ENCODE measurements around the gene ARPC5. TPM values are rescaled to one million over a fixed set of nuclear protein-coding genes. Genes with fewer than 3 reads are reported as not detected.

ARPC5 gene
- polyA plus RNA-seq, 2 of the 4 experiments (the other 2 are of a cell fraction), result 189 to 198 TPM

DNA sequence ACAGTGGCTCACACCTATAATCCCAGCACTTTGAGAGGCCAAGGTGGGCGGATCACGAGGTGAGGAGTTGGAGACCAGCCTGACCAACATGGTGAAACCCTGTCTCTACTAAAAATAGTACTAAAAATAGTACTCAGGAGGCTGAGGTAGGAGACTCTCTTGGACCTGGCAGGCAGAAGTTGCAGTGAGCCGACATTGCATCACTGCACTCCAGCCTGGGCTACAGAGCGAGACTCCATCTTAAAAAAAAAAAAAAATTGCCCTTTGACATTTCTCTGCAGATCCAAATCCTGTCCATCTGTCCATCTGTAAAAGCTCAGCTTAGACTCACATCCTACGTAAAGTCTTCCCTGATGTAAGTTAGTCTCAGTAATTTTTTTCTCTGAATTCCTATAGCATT is 39.1 kb downstream of the ARPC5 start (continued):
- no peak for TF ChIP-seq HDAC2 (IDR thresholded peaks at IDR 0.05)
- TF ChIP-seq TP53 (CRISPR knock-in tag; IDR thresholded peaks at IDR 0.05), result no peak
- TF ChIP-seq CHD4 (IDR thresholded peaks at IDR 0.05; ENCODE audit: borderline replicate concordance), result no peak
- TF ChIP-seq, protein P1, sequence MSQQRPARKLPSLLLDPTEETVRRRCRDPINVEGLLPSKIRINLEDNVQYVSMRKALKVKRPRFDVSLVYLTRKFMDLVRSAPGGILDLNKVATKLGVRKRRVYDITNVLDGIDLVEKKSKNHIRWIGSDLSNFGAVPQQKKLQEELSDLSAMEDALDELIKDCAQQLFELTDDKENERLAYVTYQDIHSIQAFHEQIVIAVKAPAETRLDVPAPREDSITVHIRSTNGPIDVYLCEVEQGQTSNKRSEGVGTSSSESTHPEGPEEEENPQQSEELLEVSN (IDR thresholded peaks at IDR 0.05; ENCODE audit: borderline replicate concordance, low read depth), result no peak

DNA sequence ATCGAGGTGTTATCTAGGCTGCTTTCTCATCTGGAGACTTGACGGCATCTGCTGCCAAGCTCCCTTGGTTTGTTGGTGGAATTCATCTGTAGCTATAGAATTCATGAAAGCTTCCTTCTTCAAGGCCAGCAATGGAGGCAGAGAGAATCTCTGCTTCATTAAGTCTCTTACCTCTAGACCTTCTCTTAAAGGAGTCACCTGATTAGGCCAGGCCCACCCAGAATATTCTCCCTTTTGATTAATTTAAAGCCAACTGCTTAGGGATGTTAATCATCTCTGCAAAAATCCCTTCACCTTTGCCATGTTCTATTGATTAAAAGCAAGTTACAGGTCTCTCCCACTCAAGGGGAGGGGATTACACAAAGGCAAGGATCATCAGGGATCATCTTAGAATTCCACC is 40.0 kb downstream of the ARPC5 start:
- WGBS (ENCODE audit: missing lambda C conversion rate), result 81% methylated on average over 2 of the region's 2 CpGs
- POLR2A ChIA-PET, result no interaction called here

GRCh38 chr1:183593356-183593755 is 42.2 kb downstream of the ARPC5 start:
- no peak overlapping the region for H3K4me3 ChIP-seq
- ChIA-PET POLR2A (no interaction called here), CTCF (interaction anchor here (1.1 kb wide), 1 partner anchor 8 kb away, joined by 3 read pairs; no protein-coding TSS in a partner anchor)
- TF ChIP-seq MAX (IDR thresholded peaks at IDR 0.05) (no peak), ZSCAN20 (CRISPR knock-in tag; IDR thresholded peaks at IDR 0.05) (no peak)
- ATAC-seq (no peak), FAIRE-seq (no peak), DNase-seq (ENCODE audit: low read depth in 1 of 2, low spot score in 1 of 2) (no peak)
- peaks cover 7% of the 10 kb centered on the region; the same call in 2 of the 3 replicates for H3K4me1 ChIP-seq
- 67% methylated on average over 3 of the region's 3 CpGs for WGBS (ENCODE audit: missing lambda C conversion rate)
- no peak overlapping the region for H3K27ac ChIP-seq
- no peaks in the 10 kb centered on the region for H3K9me3 ChIP-seq
- H3K4me2 ChIP-seq, result no peak overlapping the region

More for the DNA sequence above, 40.0 kb downstream of the ARPC5 start:
- no peak for TF ChIP-seq MYC (IDR thresholded peaks at IDR 0.05; ENCODE audit: borderline replicate concordance, low read length)
- TF ChIP-seq NPAS2 (CRISPR knock-in tag; IDR thresholded peaks at IDR 0.05; ENCODE audit: borderline replicate concordance), result no peak
- no peak for TF ChIP-seq GATA3 (IDR thresholded peaks at IDR 0.05; ENCODE audit: borderline replicate concordance)
- TF ChIP-seq JUN (IDR thresholded peaks at IDR 0.05), result no peak
- TF ChIP-seq POLR2A (IDR thresholded peaks at IDR 0.05; ENCODE audit: low read length), result no peak
- TF ChIP-seq NR3C1 (IDR thresholded peaks at IDR 0.05), result no peak
- no peak for TF ChIP-seq TFCP2L1 (CRISPR knock-in tag; IDR thresholded peaks at IDR 0.05)
- no peak for TF ChIP-seq FOSB (CRISPR knock-in tag; IDR thresholded peaks at IDR 0.05)
- no peak for TF ChIP-seq MAFK (IDR thresholded peaks at IDR 0.05; ENCODE audit: partially characterized antibody)
- TF ChIP-seq, protein P2, sequence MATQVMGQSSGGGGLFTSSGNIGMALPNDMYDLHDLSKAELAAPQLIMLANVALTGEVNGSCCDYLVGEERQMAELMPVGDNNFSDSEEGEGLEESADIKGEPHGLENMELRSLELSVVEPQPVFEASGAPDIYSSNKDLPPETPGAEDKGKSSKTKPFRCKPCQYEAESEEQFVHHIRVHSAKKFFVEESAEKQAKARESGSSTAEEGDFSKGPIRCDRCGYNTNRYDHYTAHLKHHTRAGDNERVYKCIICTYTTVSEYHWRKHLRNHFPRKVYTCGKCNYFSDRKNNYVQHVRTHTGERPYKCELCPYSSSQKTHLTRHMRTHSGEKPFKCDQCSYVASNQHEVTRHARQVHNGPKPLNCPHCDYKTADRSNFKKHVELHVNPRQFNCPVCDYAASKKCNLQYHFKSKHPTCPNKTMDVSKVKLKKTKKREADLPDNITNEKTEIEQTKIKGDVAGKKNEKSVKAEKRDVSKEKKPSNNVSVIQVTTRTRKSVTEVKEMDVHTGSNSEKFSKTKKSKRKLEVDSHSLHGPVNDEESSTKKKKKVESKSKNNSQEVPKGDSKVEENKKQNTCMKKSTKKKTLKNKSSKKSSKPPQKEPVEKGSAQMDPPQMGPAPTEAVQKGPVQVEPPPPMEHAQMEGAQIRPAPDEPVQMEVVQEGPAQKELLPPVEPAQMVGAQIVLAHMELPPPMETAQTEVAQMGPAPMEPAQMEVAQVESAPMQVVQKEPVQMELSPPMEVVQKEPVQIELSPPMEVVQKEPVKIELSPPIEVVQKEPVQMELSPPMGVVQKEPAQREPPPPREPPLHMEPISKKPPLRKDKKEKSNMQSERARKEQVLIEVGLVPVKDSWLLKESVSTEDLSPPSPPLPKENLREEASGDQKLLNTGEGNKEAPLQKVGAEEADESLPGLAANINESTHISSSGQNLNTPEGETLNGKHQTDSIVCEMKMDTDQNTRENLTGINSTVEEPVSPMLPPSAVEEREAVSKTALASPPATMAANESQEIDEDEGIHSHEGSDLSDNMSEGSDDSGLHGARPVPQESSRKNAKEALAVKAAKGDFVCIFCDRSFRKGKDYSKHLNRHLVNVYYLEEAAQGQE (IDR thresholded peaks at IDR 0.05), result no peak
- no peak overlapping the region for H3K4me2 ChIP-seq
- no peak overlapping the region for H3K27ac ChIP-seq
- H3K4me3 ChIP-seq, result no peak overlapping the region
- CTCF ChIA-PET, result interaction anchor here (0.6 to 1.6 kb wide), 2 partner anchors 8 to 125 kb away, joined by 3 to 4 read pairs; no protein-coding TSS in a partner anchor
- FAIRE-seq (no peak), DNase-seq (ENCODE audit: low read depth in 1 of 2, low spot score in 1 of 2) (no peak), ATAC-seq (no peak)
- no peaks in the 10 kb centered on the region for H3K9me3 ChIP-seq
- peaks cover 7% of the 10 kb centered on the region; the same call in 2 of the 3 replicates for H3K4me1 ChIP-seq

GRCh38 chr1:183592733-183593132 is 42.9 kb downstream of the ARPC5 start:
- ChIA-PET CTCF (interaction anchor here (1.1 kb wide), 1 partner anchor 9 kb away, joined by 3 read pairs; no protein-coding TSS in a partner anchor), POLR2A (no interaction called here)
- 84% methylated on average over 7 of the region's 7 CpGs for WGBS (ENCODE audit: missing lambda C conversion rate)
- no peak overlapping the region for H3K27ac ChIP-seq
- no peaks in the 10 kb centered on the region for H3K9me3 ChIP-seq
- H3K4me3 ChIP-seq, result no peak overlapping the region
- peaks cover 7% of the 10 kb centered on the region; the same call in 2 of the 3 replicates for H3K4me1 ChIP-seq
- ATAC-seq (no peak), DNase-seq (ENCODE audit: low read depth in 1 of 2, low spot score in 1 of 2) (no peak), FAIRE-seq (no peak)
- no peak overlapping the region for H3K4me2 ChIP-seq
- TF ChIP-seq HOXB5 (CRISPR knock-in tag; IDR thresholded peaks at IDR 0.05), result no peak
- TF ChIP-seq NFE2L2 (conservative IDR thresholded peaks at IDR 0.05; ENCODE audit: low read length), result no peak
- no peak for TF ChIP-seq TFCP2L1 (CRISPR knock-in tag; IDR thresholded peaks at IDR 0.05)
- TF ChIP-seq, protein P3, sequence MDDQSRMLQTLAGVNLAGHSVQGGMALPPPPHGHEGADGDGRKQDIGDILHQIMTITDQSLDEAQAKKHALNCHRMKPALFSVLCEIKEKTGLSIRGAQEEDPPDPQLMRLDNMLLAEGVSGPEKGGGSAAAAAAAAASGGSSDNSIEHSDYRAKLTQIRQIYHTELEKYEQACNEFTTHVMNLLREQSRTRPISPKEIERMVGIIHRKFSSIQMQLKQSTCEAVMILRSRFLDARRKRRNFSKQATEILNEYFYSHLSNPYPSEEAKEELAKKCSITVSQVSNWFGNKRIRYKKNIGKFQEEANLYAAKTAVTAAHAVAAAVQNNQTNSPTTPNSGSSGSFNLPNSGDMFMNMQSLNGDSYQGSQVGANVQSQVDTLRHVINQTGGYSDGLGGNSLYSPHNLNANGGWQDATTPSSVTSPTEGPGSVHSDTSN (IDR thresholded peaks at IDR 0.05), result no peak
- TF ChIP-seq, protein P4, sequence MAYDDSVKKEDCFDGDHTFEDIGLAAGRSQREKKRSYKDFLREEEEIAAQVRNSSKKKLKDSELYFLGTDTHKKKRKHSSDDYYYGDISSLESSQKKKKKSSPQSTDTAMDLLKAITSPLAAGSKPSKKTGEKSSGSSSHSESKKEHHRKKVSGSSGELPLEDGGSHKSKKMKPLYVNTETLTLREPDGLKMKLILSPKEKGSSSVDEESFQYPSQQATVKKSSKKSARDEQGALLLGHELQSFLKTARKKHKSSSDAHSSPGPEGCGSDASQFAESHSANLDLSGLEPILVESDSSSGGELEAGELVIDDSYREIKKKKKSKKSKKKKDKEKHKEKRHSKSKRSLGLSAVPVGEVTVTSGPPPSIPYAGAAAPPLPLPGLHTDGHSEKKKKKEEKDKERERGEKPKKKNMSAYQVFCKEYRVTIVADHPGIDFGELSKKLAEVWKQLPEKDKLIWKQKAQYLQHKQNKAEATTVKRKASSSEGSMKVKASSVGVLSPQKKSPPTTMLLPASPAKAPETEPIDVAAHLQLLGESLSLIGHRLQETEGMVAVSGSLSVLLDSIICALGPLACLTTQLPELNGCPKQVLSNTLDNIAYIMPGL (CRISPR knock-in tag; IDR thresholded peaks at IDR 0.05; ENCODE audit: borderline replicate concordance), result no peak
- TF ChIP-seq ATOH8 (CRISPR knock-in tag; IDR thresholded peaks at IDR 0.05; ENCODE audit: low read depth), result no peak
- TF ChIP-seq EP300 (IDR thresholded peaks at IDR 0.05), result no peak
- no peak for TF ChIP-seq JUNB (IDR thresholded peaks at IDR 0.05)
- TF ChIP-seq CHD2 (IDR thresholded peaks at IDR 0.05; ENCODE audit: low read length, partially characterized antibody), result no peak
- TF ChIP-seq CBX2 (IDR thresholded peaks at IDR 0.05; ENCODE audit: borderline replicate concordance, low read depth), result no peak
- no peak for TF ChIP-seq POLR2A (IDR thresholded peaks at IDR 0.05; ENCODE audit: low read length)
- no peak for TF ChIP-seq RFX5 (IDR thresholded peaks at IDR 0.05)
- TF ChIP-seq POLR2AphosphoS2 (conservative IDR thresholded peaks at IDR 0.05; ENCODE audit: low read length), result no peak

All from A549 (cell line).